Measurements from ENCODE around the gene EXPH5.

Gene EXPH5

DNA sequence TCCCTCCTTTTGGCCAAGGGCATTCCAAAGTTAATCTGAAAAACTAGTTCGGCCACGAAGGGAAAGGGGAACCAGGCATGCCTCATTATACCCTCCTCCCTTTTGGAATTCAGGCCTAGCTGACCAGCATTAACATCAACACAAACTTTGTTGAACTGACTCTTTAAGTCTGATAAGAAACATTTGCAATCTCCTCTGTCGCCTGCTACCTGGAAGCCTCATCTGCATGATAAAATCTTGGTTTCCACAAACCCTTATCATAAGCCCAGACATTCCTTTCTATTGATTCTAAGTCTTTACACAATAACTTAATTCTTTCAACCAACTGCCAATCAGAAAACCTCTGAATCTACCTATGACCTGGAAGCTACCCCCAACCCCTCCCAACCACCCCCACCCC, 106.7 kb downstream of the EXPH5 start:
- H3K9me3 ChIP-seq (replicated peaks; ENCODE audit: insufficient read depth, low read length), result no peaks in the 10 kb centered on the region
- no peak for DNase-seq
- no peaks in the 10 kb centered on the region for H4K20me1 ChIP-seq (ENCODE audit: insufficient read depth, low read length)
- H3K4me3 ChIP-seq (ENCODE audit: low read length), result no peak overlapping the region
- no peaks in the 10 kb centered on the region for H3K9me2 ChIP-seq (replicated peaks; ENCODE audit: insufficient read depth, low read length)
- H2AFZ ChIP-seq (ENCODE audit: low read length), result no peak overlapping the region
- no peaks in the 10 kb centered on the region for H3K79me2 ChIP-seq (ENCODE audit: low read length)
- H3K4me1 ChIP-seq (ENCODE audit: low read length), result no peaks in the 10 kb centered on the region
- H3F3A ChIP-seq (ENCODE audit: insufficient read depth, low read length), result no peaks in the 10 kb centered on the region
- no peaks in the 10 kb centered on the region for H3K27me3 ChIP-seq (replicated peaks; ENCODE audit: insufficient read depth, low read length)
- TF ChIP-seq, protein P1, sequence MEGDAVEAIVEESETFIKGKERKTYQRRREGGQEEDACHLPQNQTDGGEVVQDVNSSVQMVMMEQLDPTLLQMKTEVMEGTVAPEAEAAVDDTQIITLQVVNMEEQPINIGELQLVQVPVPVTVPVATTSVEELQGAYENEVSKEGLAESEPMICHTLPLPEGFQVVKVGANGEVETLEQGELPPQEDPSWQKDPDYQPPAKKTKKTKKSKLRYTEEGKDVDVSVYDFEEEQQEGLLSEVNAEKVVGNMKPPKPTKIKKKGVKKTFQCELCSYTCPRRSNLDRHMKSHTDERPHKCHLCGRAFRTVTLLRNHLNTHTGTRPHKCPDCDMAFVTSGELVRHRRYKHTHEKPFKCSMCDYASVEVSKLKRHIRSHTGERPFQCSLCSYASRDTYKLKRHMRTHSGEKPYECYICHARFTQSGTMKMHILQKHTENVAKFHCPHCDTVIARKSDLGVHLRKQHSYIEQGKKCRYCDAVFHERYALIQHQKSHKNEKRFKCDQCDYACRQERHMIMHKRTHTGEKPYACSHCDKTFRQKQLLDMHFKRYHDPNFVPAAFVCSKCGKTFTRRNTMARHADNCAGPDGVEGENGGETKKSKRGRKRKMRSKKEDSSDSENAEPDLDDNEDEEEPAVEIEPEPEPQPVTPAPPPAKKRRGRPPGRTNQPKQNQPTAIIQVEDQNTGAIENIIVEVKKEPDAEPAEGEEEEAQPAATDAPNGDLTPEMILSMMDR (IDR thresholded peaks at IDR 0.05; ENCODE audit: low read length), result no peak
- no peak for TF ChIP-seq EZH2 (optimal IDR thresholded peaks at IDR 0.05; ENCODE audit: low read depth, low read length)
- no peak for TF ChIP-seq EZH2phosphoT487 (IDR thresholded peaks at IDR 0.05; ENCODE audit: low read length)
- H3K27ac ChIP-seq (ENCODE audit: low read length), result no peak overlapping the region
- H3K4me2 ChIP-seq (ENCODE audit: low read depth, low read length), result no peak overlapping the region
- H3K36me3 ChIP-seq (replicated peaks; ENCODE audit: insufficient read depth, low read length), result no peaks in the 10 kb centered on the region
- H3K9ac ChIP-seq (ENCODE audit: low read length), result no peak overlapping the region

DNA sequence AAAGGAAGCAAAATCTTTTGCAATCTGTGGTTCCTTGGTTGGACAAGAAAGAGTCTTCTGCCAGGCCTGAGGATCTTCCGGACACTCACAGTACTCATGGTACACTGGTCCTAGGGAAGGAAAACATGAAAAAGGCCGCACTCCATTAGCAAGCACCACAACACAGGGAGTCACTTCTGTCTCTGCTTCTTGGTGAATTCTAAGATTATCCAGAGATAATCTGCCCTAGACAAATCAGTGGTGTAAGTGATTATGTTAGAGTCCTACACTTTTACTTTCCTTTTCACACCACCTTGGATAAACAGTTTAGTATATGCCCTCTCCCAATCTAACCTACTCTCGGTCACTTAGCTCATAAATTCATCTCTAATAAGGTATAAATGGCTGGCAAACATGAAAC, 107.2 kb downstream of the EXPH5 start:
- H2AFZ ChIP-seq (ENCODE audit: low read length), result no peak overlapping the region
- no peaks in the 10 kb centered on the region for H3K9me2 ChIP-seq (replicated peaks; ENCODE audit: insufficient read depth, low read length)
- no peaks in the 10 kb centered on the region for H3K27me3 ChIP-seq (replicated peaks; ENCODE audit: insufficient read depth, low read length)
- no peak for DNase-seq
- no peak overlapping the region for H3K9ac ChIP-seq (ENCODE audit: low read length)
- TF ChIP-seq EZH2phosphoT487 (IDR thresholded peaks at IDR 0.05; ENCODE audit: low read length) (no peak), EZH2 (optimal IDR thresholded peaks at IDR 0.05; ENCODE audit: low read depth, low read length) (no peak)
- TF ChIP-seq, protein P1 (IDR thresholded peaks at IDR 0.05; ENCODE audit: low read length), result no peak
- no peaks in the 10 kb centered on the region for H3F3A ChIP-seq (ENCODE audit: insufficient read depth, low read length)
- no peaks in the 10 kb centered on the region for H4K20me1 ChIP-seq (ENCODE audit: insufficient read depth, low read length)
- no peak overlapping the region for H3K4me3 ChIP-seq (ENCODE audit: low read length)
- no peaks in the 10 kb centered on the region for H3K79me2 ChIP-seq (ENCODE audit: low read length)
- no peaks in the 10 kb centered on the region for H3K36me3 ChIP-seq (replicated peaks; ENCODE audit: insufficient read depth, low read length)
- H3K4me1 ChIP-seq (ENCODE audit: low read length), result no peaks in the 10 kb centered on the region
- no peak overlapping the region for H3K27ac ChIP-seq (ENCODE audit: low read length)
- H3K9me3 ChIP-seq (replicated peaks; ENCODE audit: insufficient read depth, low read length), result no peaks in the 10 kb centered on the region
- no peak overlapping the region for H3K4me2 ChIP-seq (ENCODE audit: low read depth, low read length)

DNA sequence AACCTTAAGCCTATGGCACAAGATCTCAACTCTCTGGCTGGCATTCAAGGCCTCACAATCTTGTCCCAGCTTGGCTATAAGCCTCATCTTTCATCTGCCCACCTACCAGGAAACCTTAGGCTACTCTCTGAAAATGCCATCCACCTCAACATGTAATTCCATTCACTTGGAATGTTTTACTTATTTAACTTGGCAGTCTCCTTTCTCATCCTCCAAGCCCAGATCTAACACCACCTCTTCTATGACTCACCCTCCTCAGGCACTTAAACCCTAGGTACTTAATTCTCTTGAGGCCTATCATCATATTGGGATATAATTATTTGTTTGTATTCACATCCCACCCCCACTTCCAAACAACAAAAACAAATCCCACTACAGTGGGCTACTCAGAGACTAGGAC, 110.4 kb downstream of the EXPH5 start:
- no peak overlapping the region for H2AFZ ChIP-seq (ENCODE audit: low read length)
- no peak overlapping the region for H3K4me2 ChIP-seq (ENCODE audit: low read depth, low read length)
- DNase-seq, result no peak
- H3K9ac ChIP-seq (ENCODE audit: low read length), result no peak overlapping the region
- H3K9me2 ChIP-seq (replicated peaks; ENCODE audit: insufficient read depth, low read length), result no peaks in the 10 kb centered on the region
- H3K27ac ChIP-seq (ENCODE audit: low read length), result no peak overlapping the region
- no peaks in the 10 kb centered on the region for H3K27me3 ChIP-seq (replicated peaks; ENCODE audit: insufficient read depth, low read length)
- H3K36me3 ChIP-seq (replicated peaks; ENCODE audit: insufficient read depth, low read length), result no peaks in the 10 kb centered on the region
- TF ChIP-seq, protein P1 (IDR thresholded peaks at IDR 0.05; ENCODE audit: low read length), result no peak
- TF ChIP-seq EZH2phosphoT487 (IDR thresholded peaks at IDR 0.05; ENCODE audit: low read length) (no peak), EZH2 (optimal IDR thresholded peaks at IDR 0.05; ENCODE audit: low read depth, low read length) (no peak)
- H3K4me3 ChIP-seq (ENCODE audit: low read length), result no peak overlapping the region
- H3K4me1 ChIP-seq (ENCODE audit: low read length), result no peaks in the 10 kb centered on the region
- no peaks in the 10 kb centered on the region for H4K20me1 ChIP-seq (ENCODE audit: insufficient read depth, low read length)
- H3K79me2 ChIP-seq (ENCODE audit: low read length), result no peaks in the 10 kb centered on the region
- no peaks in the 10 kb centered on the region for H3K9me3 ChIP-seq (replicated peaks; ENCODE audit: insufficient read depth, low read length)
- H3F3A ChIP-seq (ENCODE audit: insufficient read depth, low read length), result no peaks in the 10 kb centered on the region
